H1 (cell line): ENCODE data around the gene LBP. TPM values are rescaled to one million over a fixed set of nuclear protein-coding genes. Genes with fewer than 3 reads are reported as not detected.

Experiments used
- CTCF ChIA-PET: fragments of 300-600 bp; sonication (Branson Sonifier 250); formaldehyde crosslinking; loops from one replicate; lab custom pipeline; 2021; ENCODE audit not compliant: partially characterized antibody; lab: Charles Lee
- POLR2A ChIA-PET: fragments of 300-600 bp; sonication (Branson Sonifier 250); formaldehyde crosslinking; loops from one replicate; lab custom pipeline; 2021; ENCODE audit warnings: inconsistent platforms; ENCODE audit not compliant: partially characterized antibody; lab: Charles Lee
- DNase-seq, 2 experiments: peaks; one replicate each; pipeline versions ENCODE4 v3.0.0 to v3.0.0-alpha.2; 2010 to 2022; ENCODE audit warnings: low spot score in 2 of 2, low read depth in 1 of 2, mixed read lengths in 1 of 2
- FAIRE-seq: peaks from 2 replicates; lab custom pipeline; 2011; peaks lifted over from hg19 to GRCh38; lab: Jason Lieb, UNC
- H2AFZ ChIP-seq: 2 replicates; pipeline ENCODE4 v1.8.1; 2012; ENCODE audit warnings: low read length, inconsistent platforms
- H2AK5ac ChIP-seq: 2 replicates; pipeline ENCODE4 v1.6.1; 2013; ENCODE audit warnings: low read depth, low read length
- H2BK120ac ChIP-seq: replicated peaks from 2 replicates; pipeline ENCODE3; 2013; ENCODE audit warnings: low read depth, low read length, inconsistent platforms
- H2BK12ac ChIP-seq: 2 replicates; pipeline ENCODE4 v1.6.1; 2013; ENCODE audit warnings: low read depth, low read length
- H2BK15ac ChIP-seq: 2 replicates; pipeline ENCODE4 v1.6.1; 2013; ENCODE audit warnings: low read length
- H2BK20ac ChIP-seq: 2 replicates; pipeline ENCODE4 v1.6.1; 2013; ENCODE audit warnings: low read length
- H2BK5ac ChIP-seq: 2 replicates; pipeline ENCODE4 v1.6.1; 2013; ENCODE audit warnings: low read depth, low read length
- H3K14ac ChIP-seq: 2 replicates; pipeline ENCODE4 v1.6.1; 2013; ENCODE audit warnings: inconsistent platforms; ENCODE audit not compliant: insufficient read length
- H3K18ac ChIP-seq: 2 replicates; pipeline ENCODE4 v1.6.1; 2013; ENCODE audit warnings: low read length; ENCODE audit errors: extremely low read depth
- H3K23ac ChIP-seq: 2 replicates; pipeline ENCODE4 v1.6.1; 2013; ENCODE audit warnings: inconsistent platforms; ENCODE audit not compliant: insufficient read length
- H3K23me2 ChIP-seq: 2 replicates; pipeline ENCODE4 v1.6.1; 2013; ENCODE audit warnings: low read depth, low read length
- H3K27ac ChIP-seq: 2 replicates; pipeline ENCODE4 v1.6.1; 2011; ENCODE audit warnings: low read depth, low read length, inconsistent platforms
- H3K27me3 ChIP-seq, 4 experiments: replicated peaks in 1 of 4; 1 replicate in 1 of 4; 2 replicates in 3 of 4; pipeline versions ENCODE4 v1.6.1 to v1.8.1; 2011 to 2013; ENCODE audit warnings: low read length in 3 of 4, mild to moderate bottlenecking in 3 of 4, inconsistent platforms in 2 of 4, mixed read lengths in 2 of 4, moderate library complexity in 1 of 4; ENCODE audit not compliant: control insufficient read depth in 3 of 4, insufficient read depth in 3 of 4; ENCODE audit errors: extremely low read depth in 1 of 4
- H3K36me3 ChIP-seq, 4 experiments: 2 replicates each; pipeline versions ENCODE4 v1.6.1 to v1.8.1; 2011 to 2013; ENCODE audit warnings: mild to moderate bottlenecking in 4 of 4, low read length in 3 of 4, moderate library complexity in 2 of 4, control low read depth in 1 of 4, inconsistent platforms in 1 of 4; ENCODE audit not compliant: insufficient read depth in 4 of 4, control insufficient read depth in 2 of 4
- H3K4ac ChIP-seq: replicated peaks from 2 replicates; pipeline ENCODE3; 2013; ENCODE audit warnings: low read length, low read depth, mixed read lengths, inconsistent platforms; ENCODE audit not compliant: insufficient read length
- H3K4me1 ChIP-seq, 4 experiments: replicated peaks in 1 of 4; 1 replicate in 1 of 4; 2 replicates in 3 of 4; pipeline versions ENCODE4 v1.6.1 to v1.8.1; 2011 to 2013; ENCODE audit warnings: low read length in 3 of 4, inconsistent platforms in 2 of 4, mixed read lengths in 1 of 4; ENCODE audit not compliant: insufficient read depth in 4 of 4, control insufficient read depth in 3 of 4
- H3K4me2 ChIP-seq, 2 experiments: 2 replicates each; pipeline versions ENCODE4 v1.6.1 to v1.8.1; 2011 to 2013; ENCODE audit warnings: low read depth in 2 of 2, low read length in 2 of 2, control low read depth in 1 of 2, inconsistent platforms in 1 of 2, mild to moderate bottlenecking in 1 of 2; ENCODE audit not compliant: insufficient read depth in 1 of 2
- H3K4me3 ChIP-seq, 4 experiments: fragments of 200-600, 300-600 bp in 1 of 4; sonication (generic), shearing (Covaris generic), sonication (Bioruptor Twin) in 1 of 4; 2 replicates each; pipeline versions ENCODE4 v1.5.1 to v1.8.1; 2011 to 2016; ENCODE audit warnings: low read length in 4 of 4, low read depth in 3 of 4, control low read depth in 2 of 4, inconsistent platforms in 2 of 4, mild to moderate bottlenecking in 2 of 4, mixed read lengths in 1 of 4, moderate library complexity in 1 of 4; ENCODE audit not compliant: insufficient read depth in 2 of 4; ENCODE audit errors: extremely low read depth in 1 of 4
- H3K56ac ChIP-seq: replicated peaks from 2 replicates; pipeline ENCODE3; 2013; ENCODE audit warnings: low read depth, mild to moderate bottlenecking, mixed read lengths, low read length, inconsistent platforms; ENCODE audit not compliant: insufficient read length
- H3K79me1 ChIP-seq: 2 replicates; pipeline ENCODE4 v1.6.1; 2013; ENCODE audit warnings: low read depth, low read length, control low read depth
- H3K79me2 ChIP-seq, 2 experiments: 2 replicates each; pipeline versions ENCODE4 v1.6.1 to v1.8.1; 2012 to 2013; ENCODE audit warnings: low read length in 2 of 2, mild to moderate bottlenecking in 2 of 2, inconsistent platforms in 1 of 2; ENCODE audit not compliant: insufficient read depth in 2 of 2, control insufficient read depth in 1 of 2
- H3K9ac ChIP-seq, 4 experiments: replicated peaks in 1 of 4; 1 replicate in 1 of 4; 2 replicates in 3 of 4; pipeline versions ENCODE4 v1.6.1 to v1.8.1; 2011 to 2013; ENCODE audit warnings: low read depth in 3 of 4, low read length in 3 of 4, control low read depth in 2 of 4, mild to moderate bottlenecking in 2 of 4, moderate library complexity in 2 of 4, inconsistent platforms in 1 of 4; ENCODE audit errors: extremely low read depth in 1 of 4
- H3K9me3 ChIP-seq, 2 experiments: 2 replicates each; pipeline versions ENCODE4 v1.6.1 to v1.8.1; 2012 to 2013; ENCODE audit warnings: mild to moderate bottlenecking in 2 of 2, moderate library complexity in 2 of 2, control low read depth in 1 of 2, inconsistent platforms in 1 of 2, low read depth in 1 of 2, low read length in 1 of 2, mixed read lengths in 1 of 2; ENCODE audit not compliant: insufficient read depth in 2 of 2
- H4K20me1 ChIP-seq, 2 experiments: replicated peaks in 1 of 2; 2 replicates each; pipeline versions ENCODE3 to v1.8.1; 2011 to 2013; ENCODE audit warnings: inconsistent platforms in 2 of 2, low read length in 2 of 2, mild to moderate bottlenecking in 1 of 2; ENCODE audit not compliant: insufficient read depth in 2 of 2, control insufficient read depth in 1 of 2
- H4K5ac ChIP-seq: 2 replicates; pipeline ENCODE4 v1.6.1; 2013; ENCODE audit warnings: low read length, low read depth, mixed read lengths, inconsistent platforms; ENCODE audit not compliant: insufficient read length
- H4K8ac ChIP-seq: 2 replicates; pipeline ENCODE4 v1.8.0; 2013; ENCODE audit warnings: mild to moderate bottlenecking, moderate library complexity, low read length, inconsistent platforms; ENCODE audit not compliant: insufficient read depth; ENCODE audit errors: extremely low read depth
- H4K91ac ChIP-seq: replicated peaks from 2 replicates; pipeline ENCODE3; 2013; ENCODE audit warnings: low read length, mixed read lengths, inconsistent platforms; ENCODE audit not compliant: insufficient read length
- BRCA1 ChIP-seq: IDR thresholded peaks from 2 replicates; pipeline ENCODE4 v1.6.1; 2012; ENCODE audit warnings: low read depth, low read length, improper control_type of control experiment
- CEBPB ChIP-seq: IDR thresholded peaks from 2 replicates; pipeline ENCODE4 v1.6.1; 2012; ENCODE audit warnings: low read depth, low read length
- JUND ChIP-seq: IDR thresholded peaks from 2 replicates; pipeline ENCODE4 v1.6.1; 2011; ENCODE audit warnings: mild to moderate bottlenecking, improper control_type of control experiment, low read length
- MAX ChIP-seq: IDR thresholded peaks from 2 replicates; pipeline ENCODE4 v1.6.1; 2012; ENCODE audit warnings: inconsistent platforms
- WGBS, 2 experiments: shearing (Covaris generic) in 1 of 2; methylation state at CpG; one replicate each; pipeline versions ENCODE4 v1.1.6 to v1.1.7; 2013 to 2015; ENCODE audit warnings: low lambda C conversion rate in 2 of 2, mixed read lengths in 2 of 2, inconsistent platforms in 1 of 2, low coverage in 1 of 2, missing lambda C conversion rate in 1 of 2; ENCODE audit not compliant: insufficient replicate concordance in 2 of 2, insufficient coverage in 1 of 2, insufficient read length in 1 of 2; ENCODE audit errors: extremely low coverage in 1 of 2, missing lambda C conversion rate in 1 of 2; 5-methylcytosine and 5-hydroxymethylcytosine counted together
- polyA plus RNA-seq, 7 experiments: library from polyadenylated mRNA; depleted of rRNA in 3 of 7; stranded (reverse) in 5 of 7; unstranded in 2 of 7; fragments of >200 nt in 5 of 7; fragments of 200-250 nt in 2 of 7; gene quantifications; 1 replicate in 5 of 7; 2 replicates in 1 of 7; 4 replicates in 1 of 7; pipeline versions ENCODE4 v1.2.1 to v1.2.3, GENCODE V29; 2011 to 2013; ENCODE audit warnings: missing spikeins in 2 of 7, mixed read lengths in 2 of 7
- total RNA-seq: library from RNA; stranded (reverse); fragmentation: NEBNext Ultra II Directional; extraction: Animal tissue kit (Norgen Biotek cat#: 25700); gene quantifications from 2 replicates; pipeline ENCODE4 v1.2.1, GENCODE V29; 2021

The LBP gene
- total and polyA plus RNA-seq, 2 of the 8 experiments (the other 6 are each of a cell fraction or from before 2014, with no cell fraction given), result 0.60 to 0.63 TPM

GRCh38 chr20:38355161-38356012, 9.1 kb downstream of the LBP start:
- Histone ChIP-seq H2BK5ac (peak overlapping the region; percentile 73; the same call in 1 of the 2 replicates), H3K4me2 (no peak overlapping the region), H3K4me1 (peaks cover 2 to 24% (median 15%) of the 10 kb centered on the region in 4 experiments), H3K56ac (peak overlapping the region; percentile 77), H4K91ac (peak overlapping the region; percentile 63), H4K5ac (no peak overlapping the region), H3K9ac (no peak overlapping the region), H3K23me2 (peaks cover 4% of the 10 kb centered on the region; the same call in 1 of the 2 replicates), H3K9me3 (no peaks in the 10 kb centered on the region), H2BK120ac (peak overlapping the region; percentile 79), H3K36me3 (no peaks in the 10 kb centered on the region), H3K27ac (no peak overlapping the region), H4K8ac (no peak overlapping the region; the same call in 1 of the 2 replicates), H2BK12ac (peak overlapping the region; percentile 69; the same call in 1 of the 2 replicates), H2AK5ac (no peak overlapping the region), H3K23ac (no peak overlapping the region), H3K79me2 (no peaks in the 10 kb centered on the region), H2AFZ (0 out of 2 replicates have a peak overlapping the region, but pooled peaks have one; percentile 35), H3K4ac (peak overlapping the region; percentile 23), H2BK15ac (peak overlapping the region; percentile 81; the same call in 1 of the 2 replicates), H2BK20ac (peak overlapping the region; percentile 76; the same call in 1 of the 2 replicates), H3K18ac (peak overlapping the region; percentile 72), H3K27me3 (no peaks in the 10 kb centered on the region), H4K20me1 (no peaks in the 10 kb centered on the region), H3K79me1 (no peaks in the 10 kb centered on the region), H3K4me3 (no peak overlapping the region), H3K14ac (no peak overlapping the region)
- 87% methylated on average over 18 of the region's 18 CpGs; no CpG with 5 or more reads in 1 of the 2 experiments for WGBS, 2 experiments
- POLR2A ChIA-PET, result interaction anchor here (0.6 to 1.9 kb wide), 7 partner anchors 14 to 79 kb away, joined by 3 to 11 read pairs (median 4); no protein-coding TSS in a partner anchor
- CTCF ChIA-PET, result interaction anchor here (0.7 to 22.1 kb wide), 12 partner anchors 9 to 287 kb away, joined by 3 to 390 read pairs (median 6); partner anchors contain the start of genes BPI and LBP
- DNase-seq (no peak), FAIRE-seq (no peak)
- TF ChIP-seq BRCA1, result no peak
- no peak for TF ChIP-seq JUND
- no peak for TF ChIP-seq MAX
- no peak for TF ChIP-seq CEBPB
